Measurements from ENCODE around the gene MAGI2.

The MAGI2 gene

GRCh38 chr7:79434867-79435266, 18.6 kb downstream of the MAGI2 start:
- peak; percentile 55; the same call in 2 of the 3 replicates for ATAC-seq
- no peak for TF ChIP-seq CSDC2 (CRISPR knock-in tag; IDR thresholded peaks at IDR 0.05)
- TF ChIP-seq OSR1 (CRISPR knock-in tag; IDR thresholded peaks at IDR 0.05): no peak
- TF ChIP-seq CREB5 (CRISPR knock-in tag; IDR thresholded peaks at IDR 0.05; ENCODE audit: low read depth): no peak
- TF ChIP-seq ESRRG (CRISPR knock-in tag; IDR thresholded peaks at IDR 0.05): no peak
- no peak for TF ChIP-seq RARB (CRISPR knock-in tag; IDR thresholded peaks at IDR 0.05)
- no peak for TF ChIP-seq ZNF8 (CRISPR knock-in tag; IDR thresholded peaks at IDR 0.05)
- no peak for TF ChIP-seq ZNF565 (CRISPR knock-in tag; conservative IDR thresholded peaks at IDR 0.05; ENCODE audit: low read depth)

GRCh38 chr7:79434098-79434497, 19.4 kb downstream of the MAGI2 start:
- peak; percentile 86 for ATAC-seq
- TF ChIP-seq TCF4 (CRISPR knock-in tag; IDR thresholded peaks at IDR 0.05; ENCODE audit: borderline replicate concordance) (no peak), OSR1 (CRISPR knock-in tag; IDR thresholded peaks at IDR 0.05) (no peak), ESRRG (CRISPR knock-in tag; IDR thresholded peaks at IDR 0.05) (no peak), ZFP30 (CRISPR knock-in tag; IDR thresholded peaks at IDR 0.05) (no peak)

- ATAC-seq: no peak
- TF ChIP-seq CSDC2 (CRISPR knock-in tag; IDR thresholded peaks at IDR 0.05) (no peak), ISL1 (CRISPR knock-in tag; IDR thresholded peaks at IDR 0.05) (no peak), POU6F1 (CRISPR knock-in tag; IDR thresholded peaks at IDR 0.05; ENCODE audit: borderline replicate concordance, low read depth) (no peak), ZFP3 (CRISPR knock-in tag; IDR thresholded peaks at IDR 0.05) (no peak), ZNF8 (CRISPR knock-in tag; IDR thresholded peaks at IDR 0.05) (no peak), PPARA (CRISPR knock-in tag; IDR thresholded peaks at IDR 0.05; ENCODE audit: borderline replicate concordance) (no peak)
These were observed 23.1 kb downstream of the MAGI2 start for GRCh38 chr7:79430391-79430790.

GRCh38 chr7:79425665-79426064, 27.8 kb downstream of the MAGI2 start:
- no peak for ATAC-seq

GRCh38 chr7:79421751-79422150, 31.7 kb downstream of the MAGI2 start:
- no peak for ATAC-seq
- TF ChIP-seq ZNF8 (CRISPR knock-in tag; IDR thresholded peaks at IDR 0.05) (no peak), ESRRG (CRISPR knock-in tag; IDR thresholded peaks at IDR 0.05) (no peak), OSR1 (CRISPR knock-in tag; IDR thresholded peaks at IDR 0.05) (no peak), PPARA (CRISPR knock-in tag; IDR thresholded peaks at IDR 0.05; ENCODE audit: borderline replicate concordance) (no peak), RARB (CRISPR knock-in tag; IDR thresholded peaks at IDR 0.05) (no peak), ARNTL (CRISPR knock-in tag; IDR thresholded peaks at IDR 0.05; ENCODE audit: borderline replicate concordance, low read depth) (no peak), BACH2 (CRISPR knock-in tag; IDR thresholded peaks at IDR 0.05; ENCODE audit: borderline replicate concordance) (no peak), ISL1 (CRISPR knock-in tag; IDR thresholded peaks at IDR 0.05) (no peak), TCF4 (CRISPR knock-in tag; IDR thresholded peaks at IDR 0.05; ENCODE audit: borderline replicate concordance) (no peak), ZC3H10 (CRISPR knock-in tag; IDR thresholded peaks at IDR 0.05) (no peak), ZNF70 (CRISPR knock-in tag; IDR thresholded peaks at IDR 0.05) (no peak), ZFP30 (CRISPR knock-in tag; IDR thresholded peaks at IDR 0.05) (no peak)

More at GRCh38 chr7:79425665-79426064, 27.8 kb downstream of the MAGI2 start:
- no peak for TF ChIP-seq ZNF8 (CRISPR knock-in tag; IDR thresholded peaks at IDR 0.05)
- TF ChIP-seq RARB (CRISPR knock-in tag; IDR thresholded peaks at IDR 0.05): no peak
- no peak for TF ChIP-seq GLIS3 (CRISPR knock-in tag; IDR thresholded peaks at IDR 0.05)
- TF ChIP-seq ZFP30 (CRISPR knock-in tag; IDR thresholded peaks at IDR 0.05): no peak
- TF ChIP-seq ISL1 (CRISPR knock-in tag; IDR thresholded peaks at IDR 0.05): no peak
- no peak for TF ChIP-seq BACH2 (CRISPR knock-in tag; IDR thresholded peaks at IDR 0.05; ENCODE audit: borderline replicate concordance)
- TF ChIP-seq CSDC2 (CRISPR knock-in tag; IDR thresholded peaks at IDR 0.05): no peak

- ATAC-seq: peak; percentile 85
- TF ChIP-seq ZNF70 (CRISPR knock-in tag; IDR thresholded peaks at IDR 0.05): no peak
- TF ChIP-seq CSDC2 (CRISPR knock-in tag; IDR thresholded peaks at IDR 0.05): no peak
- no peak for TF ChIP-seq OSR1 (CRISPR knock-in tag; IDR thresholded peaks at IDR 0.05)
- TF ChIP-seq TCF4 (CRISPR knock-in tag; IDR thresholded peaks at IDR 0.05; ENCODE audit: borderline replicate concordance): no peak
- TF ChIP-seq ISL1 (CRISPR knock-in tag; IDR thresholded peaks at IDR 0.05): peak; percentile 60
- no peak for TF ChIP-seq SNAI2 (CRISPR knock-in tag; IDR thresholded peaks at IDR 0.05)
- no peak for TF ChIP-seq ESRRG (CRISPR knock-in tag; IDR thresholded peaks at IDR 0.05)
- no peak for TF ChIP-seq ARNTL (CRISPR knock-in tag; IDR thresholded peaks at IDR 0.05; ENCODE audit: borderline replicate concordance, low read depth)
- no peak for TF ChIP-seq GLIS3 (CRISPR knock-in tag; IDR thresholded peaks at IDR 0.05)
- 0 out of 2 replicates have a peak, but pooled peaks have one; percentile 13 for TF ChIP-seq ZC3H10 (CRISPR knock-in tag; IDR thresholded peaks at IDR 0.05)
- no peak for TF ChIP-seq CREB5 (CRISPR knock-in tag; IDR thresholded peaks at IDR 0.05; ENCODE audit: low read depth)
- no peak for TF ChIP-seq CSRNP3 (CRISPR knock-in tag; IDR thresholded peaks at IDR 0.05)
- TF ChIP-seq ZNF8 (CRISPR knock-in tag; IDR thresholded peaks at IDR 0.05): no peak
- TF ChIP-seq TOX (CRISPR knock-in tag; IDR thresholded peaks at IDR 0.05; ENCODE audit: borderline replicate concordance): no peak
These were observed 33.0 kb downstream of the MAGI2 start for GRCh38 chr7:79420464-79420863.

All from SK-N-SH treated with all-trans-retinoic acid at 6 μM for 48 hours (cell line).